ENCODE results near the gene GTPBP4.

DNA sequence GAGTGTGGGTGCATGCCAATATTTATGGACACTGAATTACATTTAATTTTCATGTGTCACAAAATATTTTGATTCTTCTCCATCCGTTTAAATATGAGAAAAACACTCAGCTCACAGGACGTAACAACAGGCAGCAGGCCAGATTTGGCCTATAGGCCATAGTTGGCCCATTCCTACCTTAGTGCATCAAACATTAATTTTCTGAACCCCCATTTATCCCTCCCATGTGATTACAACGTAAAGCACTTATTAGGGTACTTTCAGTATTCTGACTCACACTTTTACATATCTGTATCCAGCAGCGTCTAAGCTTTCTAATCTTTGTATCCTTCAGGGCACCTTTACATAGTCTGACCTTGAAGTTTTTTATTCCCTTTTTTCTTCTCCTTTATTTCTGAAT, 56.7 kb downstream of the GTPBP4 start:
- TF ChIP-seq CTCF (IDR thresholded peaks at IDR 0.05; ENCODE audit: low read depth, low read length) (no peak), EZH2phosphoT487 (IDR thresholded peaks at IDR 0.05; ENCODE audit: low read depth) (no peak)

Measured in OCI-LY3 (cell line).